GM21367 (cell line): ENCODE measurements around the gene DNMT3A.

Experiments used
- ATAC-seq: cut with Tn5 transposase; IDR thresholded peaks from one replicate; pipeline ENCODE4 v1.9.1; 2021; ENCODE audit not compliant: unreplicated experiment

The DNMT3A gene

DNA sequence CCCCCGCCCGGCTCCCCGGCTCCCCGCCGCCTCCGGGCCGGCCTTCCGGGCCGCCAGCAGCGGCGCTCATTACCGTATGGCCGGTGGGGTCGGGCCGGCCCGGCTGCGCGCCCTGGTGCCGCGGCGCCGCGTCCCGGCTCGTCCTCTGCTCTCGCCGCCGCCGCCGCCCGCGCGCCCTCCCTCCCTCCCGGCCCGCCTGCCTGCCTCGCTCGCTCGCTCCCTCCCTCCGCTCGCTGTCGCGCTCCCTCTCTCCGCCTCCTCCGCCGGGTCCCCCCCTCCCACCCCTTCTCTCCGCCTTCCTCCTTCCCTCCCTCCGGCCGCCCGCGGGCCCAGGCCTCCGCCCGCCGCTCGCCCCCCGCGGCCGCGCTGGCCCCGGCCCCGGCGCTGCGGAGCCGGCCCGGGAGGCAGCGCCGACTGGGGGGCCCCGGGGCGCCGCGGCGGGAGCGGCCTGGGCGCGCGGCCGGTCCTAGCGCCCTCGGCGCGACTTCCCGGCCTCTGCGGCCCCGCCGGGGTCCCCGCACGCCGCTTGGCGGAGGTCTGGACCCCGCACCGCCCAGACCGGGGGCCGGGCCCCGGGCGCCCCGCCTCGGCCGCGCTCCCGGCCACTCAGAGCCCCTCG lies at the start of gene DNMT3A:
DNMT3A (minus strand) TSS at position 173 of the 619 bp plus-strand sequence. CDS start 27,941 bp downstream, outside the sequence.
- ATAC-seq: peak; percentile 27

DNA sequence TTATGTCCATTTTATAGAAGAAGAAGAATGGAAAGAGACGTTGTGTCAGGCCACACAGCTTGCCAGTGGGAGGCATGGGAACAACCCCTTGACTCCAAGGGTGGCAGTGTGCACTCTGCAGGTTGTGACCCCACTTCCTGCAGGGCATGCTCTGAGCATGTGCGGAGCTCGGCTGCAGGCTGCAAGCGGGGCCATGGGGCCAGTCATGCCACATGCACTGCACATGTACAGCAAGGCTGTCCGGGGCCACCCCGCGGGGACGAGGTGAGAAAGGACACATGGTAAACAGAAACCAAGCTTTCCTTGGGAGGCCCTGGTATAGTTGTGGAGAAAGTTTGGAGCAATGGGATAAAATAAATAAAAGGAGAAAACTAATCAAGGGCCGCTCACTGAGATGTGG lies 47.4 kb upstream of the DNMT3A start:
- ATAC-seq: no peak

DNA sequence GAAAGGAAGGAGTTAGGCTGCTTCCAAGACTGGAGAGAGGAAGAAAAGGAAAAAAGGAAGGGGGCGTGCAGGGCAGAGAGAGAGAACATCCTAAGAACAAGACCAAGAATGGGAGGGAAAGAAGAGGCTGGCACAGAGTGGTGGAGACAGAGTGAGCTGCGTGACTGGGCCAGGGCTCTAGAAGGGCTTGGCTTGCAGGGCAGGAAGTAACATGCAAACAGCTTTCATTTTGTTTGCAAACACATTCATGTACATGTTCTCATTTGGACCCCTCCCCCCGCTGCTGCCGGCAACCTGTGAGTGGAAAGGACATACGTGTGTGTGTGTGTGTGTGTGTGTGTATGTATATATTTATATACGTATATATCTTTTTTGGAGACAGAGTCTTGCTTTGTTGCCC lies 46.8 kb upstream of the DNMT3A start:
- ATAC-seq: no peak

DNA sequence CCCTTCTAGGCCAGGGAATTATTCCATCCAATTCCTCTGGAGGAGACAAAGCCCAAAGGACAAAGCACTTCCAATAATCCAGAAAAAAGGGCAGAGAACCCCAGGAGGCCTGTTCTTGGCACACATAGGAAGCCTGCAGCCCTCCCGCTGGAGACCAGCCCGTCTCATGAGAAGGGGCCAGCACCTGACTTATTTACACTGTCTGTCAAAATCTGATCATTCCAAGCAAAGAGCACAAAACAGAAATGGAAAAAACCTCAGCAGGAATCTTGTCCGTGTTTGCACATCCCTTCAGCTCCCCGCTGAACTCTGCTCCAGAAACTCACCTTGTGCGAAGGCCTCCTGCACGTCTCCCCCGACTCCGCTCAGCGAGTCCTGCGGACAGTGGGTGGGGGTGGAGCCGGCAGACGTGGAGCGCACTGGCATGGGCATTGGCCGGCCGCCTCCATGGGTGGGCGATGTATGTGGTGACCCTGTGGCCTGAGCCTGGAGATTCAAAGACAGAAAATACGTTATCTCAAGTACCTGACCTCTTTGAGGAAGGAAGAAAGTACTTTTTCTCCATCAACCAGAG lies 46.2 kb upstream of the DNMT3A start:
- ATAC-seq: no peak

DNA sequence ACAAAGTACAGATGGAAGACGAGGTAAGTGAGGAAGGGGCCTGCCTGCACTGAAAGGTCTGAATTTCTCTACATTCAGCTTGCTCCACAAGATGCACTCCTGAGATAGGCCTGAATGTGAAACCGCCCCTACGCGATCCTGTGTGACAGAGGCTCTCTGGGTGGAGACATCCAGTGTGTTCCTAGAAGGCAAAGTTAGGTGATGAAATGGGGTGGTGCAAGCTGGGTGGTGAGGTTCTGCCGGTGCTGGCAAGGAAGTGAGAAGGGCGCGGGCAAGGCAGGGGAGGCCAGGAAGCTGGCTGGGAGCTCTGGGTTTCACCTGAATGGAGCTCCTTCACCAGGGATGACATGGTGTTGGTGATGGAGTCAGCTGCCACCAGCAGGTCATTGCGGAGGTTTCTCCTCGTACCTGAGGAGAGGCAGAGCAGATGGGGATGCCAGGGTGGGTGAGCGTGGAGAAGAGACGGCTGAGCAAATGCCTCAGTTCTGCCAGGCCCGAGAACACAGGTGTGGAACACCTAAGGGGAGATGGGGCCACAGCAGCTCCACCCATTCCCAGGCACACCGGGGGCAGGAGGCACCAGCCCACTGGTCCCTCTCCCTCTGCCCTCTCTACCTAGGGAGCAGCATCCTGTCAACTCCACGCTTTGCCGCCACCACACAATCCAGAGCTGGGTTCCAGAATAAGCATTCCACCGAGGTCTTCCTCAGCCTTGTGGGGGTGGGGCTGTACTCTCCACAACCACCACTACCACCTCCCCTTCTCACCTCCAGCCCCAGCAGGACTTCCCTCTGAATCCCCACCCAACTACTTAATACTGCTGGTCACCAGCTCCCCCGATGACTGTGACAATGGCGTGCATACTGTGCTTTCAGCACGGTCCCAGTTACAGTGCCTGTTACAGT lies 45.5 kb upstream of the DNMT3A start:
- no peak for ATAC-seq

DNA sequence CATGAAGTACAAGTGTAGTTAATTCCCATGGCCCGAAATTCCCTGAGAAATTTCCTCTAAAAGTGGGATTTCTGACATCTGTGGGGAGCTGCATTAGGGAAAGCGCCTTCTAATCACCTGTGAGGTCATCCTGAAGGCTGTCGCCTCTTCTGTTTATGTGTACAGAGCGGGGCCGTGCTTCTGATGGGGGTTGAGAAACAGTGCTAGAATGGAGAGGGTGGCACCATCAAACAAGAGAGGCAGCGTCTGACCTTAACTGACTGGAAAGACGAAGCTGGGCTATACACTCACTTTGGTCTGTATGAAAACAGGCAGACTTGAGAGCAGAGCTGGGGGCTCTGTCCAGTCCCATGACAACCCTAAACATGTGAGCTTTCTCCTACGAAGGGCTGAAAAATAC lies 44.2 kb upstream of the DNMT3A start:
- ATAC-seq: no peak

DNA sequence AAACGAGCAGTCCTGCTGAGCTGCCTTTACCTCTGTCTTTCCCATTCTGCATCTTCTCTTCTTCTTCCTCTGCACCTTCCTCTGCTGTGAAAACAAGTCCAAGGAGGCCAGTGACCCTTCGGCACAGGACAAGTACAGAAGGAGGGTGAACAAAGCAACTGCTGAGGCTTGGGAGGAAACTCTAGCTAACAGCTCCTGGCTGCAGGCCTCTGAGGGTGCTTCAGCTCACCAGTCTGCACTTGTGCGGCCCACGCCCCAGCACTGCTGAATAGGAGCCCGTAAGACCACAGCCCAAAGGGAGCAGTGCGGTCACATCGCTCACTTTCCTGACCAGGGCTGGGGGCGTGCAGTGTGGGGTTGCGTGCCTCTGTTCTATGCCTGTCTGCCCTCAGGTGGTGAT lies 42.1 kb upstream of the DNMT3A start:
- ATAC-seq: no peak

DNA sequence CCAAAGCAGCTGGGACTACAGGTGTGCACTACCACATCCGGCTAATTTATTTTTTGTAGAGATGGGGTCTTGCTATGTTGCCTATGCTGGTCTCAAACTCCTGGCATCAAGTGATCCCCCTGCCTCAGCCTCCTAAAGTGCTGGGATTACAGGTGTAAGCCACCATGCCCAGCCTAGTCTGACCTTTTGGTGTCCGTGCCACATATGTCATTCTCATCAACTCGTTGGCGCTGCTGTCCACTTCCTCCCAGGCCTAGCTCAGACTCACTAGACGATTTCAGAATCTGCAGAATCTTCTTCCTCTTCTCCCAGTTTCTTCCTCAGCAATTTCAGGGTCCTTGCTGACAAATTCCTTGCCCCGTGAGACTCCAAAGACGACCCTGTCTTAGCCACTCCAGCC lies 39.8 kb upstream of the DNMT3A start:
- ATAC-seq: no peak

DNA sequence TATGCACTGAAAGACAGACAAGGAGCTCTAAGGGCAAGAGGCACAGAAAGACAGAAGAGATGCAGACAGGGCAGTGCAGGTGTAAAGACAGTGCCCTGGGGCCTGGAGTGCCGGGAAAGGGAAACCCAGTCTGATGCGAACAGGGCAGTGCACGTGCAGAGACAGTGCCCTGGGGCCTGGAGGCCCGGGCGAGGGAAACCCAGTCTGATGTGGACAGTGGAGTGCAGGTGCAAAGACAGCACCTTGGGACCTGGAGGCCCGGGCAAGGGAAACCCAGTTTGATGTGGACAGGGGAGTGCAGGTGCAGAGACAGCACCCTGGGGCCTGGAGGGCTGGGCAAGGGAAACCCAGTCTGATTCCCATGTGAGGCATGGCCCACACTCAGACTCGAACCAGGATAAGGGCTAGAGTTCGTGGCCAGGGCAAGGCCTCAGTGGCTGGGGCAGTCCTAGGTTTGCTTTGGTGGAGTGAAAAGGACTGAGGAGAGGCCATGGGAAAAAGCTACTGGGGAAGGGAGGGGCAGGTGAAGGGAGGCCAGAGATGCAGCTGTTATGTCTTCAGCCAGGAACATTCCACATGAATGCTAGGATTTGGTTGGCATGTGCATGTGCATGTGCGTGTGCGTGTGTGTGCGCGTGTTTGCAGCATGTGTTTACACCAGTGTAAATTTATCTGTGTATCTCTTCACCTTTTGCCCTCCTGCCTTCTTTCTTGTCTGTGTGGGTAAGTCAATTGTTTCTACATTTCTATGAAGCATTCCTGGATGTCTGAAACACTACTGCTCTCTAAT lies 39.1 kb upstream of the DNMT3A start:
- no peak for ATAC-seq

DNA sequence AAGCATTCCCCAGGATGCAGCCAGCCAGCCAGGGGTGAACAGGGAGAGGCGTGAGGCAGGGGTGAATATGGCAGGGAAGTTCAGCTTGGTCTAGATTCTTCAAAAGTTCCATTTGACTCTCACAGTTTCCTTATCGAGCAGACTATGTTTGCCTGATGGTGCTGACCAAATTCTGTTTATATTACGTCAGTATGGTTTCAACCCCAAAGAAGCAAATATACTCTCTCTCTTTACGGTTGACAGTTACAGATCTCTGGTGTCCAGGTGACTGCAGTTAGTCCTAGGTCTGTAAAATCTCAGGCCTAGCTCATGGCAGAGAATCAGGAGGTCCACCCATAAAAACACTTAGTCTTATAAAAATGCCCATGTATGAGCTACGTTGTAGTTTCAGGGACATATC lies 38.3 kb upstream of the DNMT3A start:
- no peak for ATAC-seq

DNA sequence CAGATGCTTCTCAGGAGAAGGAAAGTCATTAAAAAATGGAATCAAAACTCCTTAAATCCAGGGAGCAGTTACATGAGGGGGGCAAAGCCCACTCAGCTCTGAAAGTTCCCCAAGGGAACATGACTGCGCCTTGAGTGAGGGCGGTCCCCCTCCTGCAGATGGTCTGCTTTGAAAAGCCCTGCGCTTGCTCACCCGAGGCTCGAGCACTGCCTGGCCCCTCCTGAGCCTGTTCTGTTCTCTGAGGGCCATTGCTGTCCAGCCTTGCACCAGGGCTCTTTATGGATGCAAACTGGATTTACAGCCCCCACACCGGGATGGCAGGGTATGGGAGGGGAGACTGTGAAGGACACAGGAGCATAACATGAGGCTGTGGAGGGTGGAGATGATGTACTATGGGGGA lies 37.8 kb upstream of the DNMT3A start:
- ATAC-seq: no peak

DNA sequence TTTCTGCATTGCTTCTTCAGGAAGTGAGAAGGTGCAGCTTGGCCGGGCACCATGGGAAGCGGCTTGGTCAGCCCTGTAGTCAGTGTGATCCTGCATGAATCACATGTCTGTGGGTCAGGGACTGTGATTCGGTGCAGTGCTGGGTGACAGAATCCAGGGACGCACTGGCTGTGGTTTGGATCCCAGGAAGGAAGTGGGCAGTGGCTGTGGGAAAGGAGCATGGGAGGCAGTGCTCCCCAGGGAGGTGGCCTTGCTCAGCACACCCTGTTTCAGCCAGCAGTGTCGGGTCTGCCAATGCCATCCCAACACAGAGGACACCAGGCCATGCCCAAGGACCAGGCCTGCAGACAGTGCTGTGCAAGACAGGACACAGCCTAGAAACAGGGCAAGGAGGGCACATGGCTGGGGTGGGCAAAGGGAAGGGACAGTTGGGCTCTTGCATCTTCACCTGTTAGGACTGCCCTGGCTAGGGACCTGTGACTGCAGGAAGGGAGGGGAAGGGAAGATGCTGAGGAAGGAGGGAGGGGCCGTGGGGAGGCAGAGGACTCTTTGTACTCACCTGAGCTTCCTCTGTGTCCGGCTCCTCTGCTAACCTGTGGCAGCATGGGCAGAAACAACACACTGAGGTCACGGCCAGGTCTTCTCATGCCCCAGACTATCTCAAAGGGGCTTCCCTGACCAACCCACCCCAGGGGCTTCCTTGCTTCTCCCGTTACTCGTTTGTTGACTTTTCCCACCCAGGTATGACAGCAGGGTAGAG lies 37.2 kb upstream of the DNMT3A start:
- ATAC-seq: no peak

DNA sequence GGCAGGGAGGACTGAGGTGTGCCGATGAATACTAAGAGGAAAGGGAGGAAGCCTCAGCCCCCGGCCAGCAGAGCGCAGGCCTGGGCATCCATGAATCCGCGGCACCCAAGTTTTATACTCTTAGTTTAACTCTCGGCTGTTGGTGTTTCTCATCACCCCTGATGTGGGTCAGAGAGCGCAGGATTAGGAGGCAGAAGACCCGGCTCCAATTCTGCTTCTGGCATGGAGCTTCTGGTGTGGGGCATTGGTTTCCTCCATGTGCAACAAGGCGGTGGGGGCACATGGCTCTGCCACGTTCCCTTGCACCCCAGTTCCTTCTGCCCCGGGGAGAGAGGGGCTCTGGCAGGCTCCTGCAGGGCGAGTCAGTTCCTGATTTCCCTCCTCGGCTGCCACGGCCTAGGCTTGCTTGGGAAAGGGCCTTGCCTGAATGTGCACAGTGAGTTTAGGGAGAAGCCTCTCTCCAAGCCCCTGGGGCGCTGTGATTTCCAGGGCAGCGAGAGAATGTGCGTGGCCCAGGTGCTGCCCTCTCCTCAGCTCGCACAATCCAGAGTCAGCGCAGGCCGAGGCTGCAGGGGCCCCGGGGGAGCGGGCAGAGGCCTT lies 36.2 kb upstream of the DNMT3A start:
- no peak for ATAC-seq

DNA sequence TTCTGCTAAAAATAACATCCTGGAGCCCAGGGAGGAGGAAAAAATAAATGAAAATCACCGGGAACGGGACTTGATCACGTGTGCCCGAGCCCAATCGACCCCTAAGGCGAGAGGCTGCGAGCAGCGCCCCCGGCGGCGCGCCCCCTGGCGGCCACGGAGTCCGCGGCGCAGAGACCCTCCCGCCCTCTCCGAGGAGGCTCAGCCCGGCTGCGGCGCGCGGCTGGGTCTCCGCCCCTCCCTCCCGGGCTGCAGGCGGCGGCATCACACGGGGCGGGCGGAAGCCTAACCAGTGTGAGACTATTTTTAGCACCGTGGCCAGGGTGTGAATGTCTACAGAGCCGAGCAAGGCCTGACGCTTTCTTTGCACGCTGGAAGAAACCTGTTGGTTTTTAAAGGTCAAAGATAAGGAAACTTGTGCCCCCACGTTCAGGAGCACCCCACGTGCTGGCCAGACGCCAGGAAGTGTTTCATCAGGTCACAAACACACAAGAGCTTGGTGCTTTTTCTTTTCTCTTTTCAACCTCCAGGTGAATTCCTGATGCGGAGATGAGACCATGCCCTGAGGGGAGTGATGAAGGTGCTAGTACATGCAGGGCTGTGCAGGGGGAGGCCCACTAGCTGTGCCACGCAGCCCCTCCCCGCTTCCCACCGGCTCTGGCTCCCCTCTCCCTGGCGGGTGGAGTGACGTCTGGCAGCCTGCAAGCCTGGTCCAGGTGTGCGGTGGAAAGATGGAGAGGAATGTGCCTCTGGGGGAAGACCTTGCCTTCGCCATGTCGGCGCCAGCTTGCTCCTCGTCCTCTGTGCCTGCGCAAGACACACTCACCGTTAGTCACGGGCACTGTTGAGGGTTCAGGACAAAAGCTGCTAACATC lies 35.3 kb upstream of the DNMT3A start:
- ATAC-seq: peak; percentile 82

DNA sequence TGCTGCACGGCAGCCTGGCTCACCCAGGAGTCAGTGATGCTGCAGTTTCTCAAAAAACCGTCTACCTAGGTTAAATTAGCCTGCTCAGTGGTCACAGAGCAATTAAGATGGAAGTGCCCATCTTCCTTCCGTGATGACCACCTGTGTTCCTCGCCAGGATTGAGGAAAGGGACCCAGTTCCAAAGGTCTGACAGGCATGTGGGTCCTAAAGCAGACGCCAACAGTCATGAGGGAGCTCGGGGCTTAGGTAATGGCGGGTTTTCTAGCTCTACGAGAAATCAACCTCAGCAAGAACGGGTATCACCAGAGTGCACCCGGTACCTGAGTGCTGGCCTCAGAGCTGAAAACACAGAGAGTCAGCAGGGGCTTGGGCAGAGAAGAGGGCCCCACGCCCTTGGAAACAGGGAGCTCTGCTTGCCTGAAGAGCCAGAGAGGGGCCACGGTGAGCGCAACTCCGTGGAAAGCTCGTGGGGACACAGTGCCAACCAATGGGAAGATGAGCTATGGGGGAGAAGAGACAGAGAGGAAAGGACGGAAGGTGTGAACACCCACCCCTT lies 34.3 kb upstream of the DNMT3A start:
- ATAC-seq: no peak

DNA sequence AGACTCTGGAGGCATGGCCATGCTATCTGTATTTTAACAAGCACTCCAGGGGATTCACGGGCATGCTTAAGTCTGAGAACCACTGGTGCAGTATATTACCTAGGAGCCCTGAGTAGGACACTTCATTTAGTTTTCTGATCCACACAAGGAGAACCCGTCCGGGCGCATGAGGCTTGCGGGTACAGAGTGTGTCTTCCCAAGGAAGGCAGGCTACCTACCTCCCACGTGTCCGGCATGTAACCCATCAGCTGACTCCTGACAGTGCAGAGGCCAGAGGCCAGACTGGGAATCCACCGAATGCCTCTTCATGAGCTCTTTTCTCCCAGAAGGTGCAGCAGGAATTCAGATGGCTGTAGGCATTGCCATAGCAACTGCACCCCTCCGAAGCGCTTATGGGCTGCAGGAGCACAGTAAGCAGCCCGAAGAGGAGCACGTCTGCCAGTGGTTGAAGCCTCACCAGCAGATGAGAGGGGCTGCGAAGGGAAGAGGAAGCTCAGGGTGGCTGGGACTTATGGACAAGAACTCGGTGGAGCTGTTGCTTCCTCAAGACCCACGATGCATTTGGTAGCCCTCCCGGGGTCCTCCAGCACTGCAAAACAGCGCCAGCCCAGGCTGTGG lies 33.8 kb upstream of the DNMT3A start:
- no peak for ATAC-seq

DNA sequence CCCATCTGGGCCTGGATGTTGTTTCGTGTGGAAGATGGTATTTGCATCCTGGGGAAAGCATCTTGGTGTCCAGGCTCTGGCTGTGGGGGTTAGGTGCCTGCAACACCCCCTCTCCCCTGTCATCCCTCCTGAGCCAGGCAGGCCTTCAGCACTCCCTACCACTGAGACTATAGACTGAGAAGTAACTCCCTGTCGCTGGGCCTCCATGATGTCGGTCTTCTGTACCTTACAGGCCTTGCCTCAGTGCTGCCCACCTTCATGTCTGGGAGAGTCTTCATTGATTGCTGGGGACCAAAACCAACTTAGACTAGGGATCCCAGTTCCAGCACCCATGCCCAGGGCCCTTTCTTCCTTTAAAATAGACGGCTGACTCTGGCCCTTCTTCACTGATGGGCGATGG lies 33.1 kb upstream of the DNMT3A start:
- ATAC-seq: no peak

DNA sequence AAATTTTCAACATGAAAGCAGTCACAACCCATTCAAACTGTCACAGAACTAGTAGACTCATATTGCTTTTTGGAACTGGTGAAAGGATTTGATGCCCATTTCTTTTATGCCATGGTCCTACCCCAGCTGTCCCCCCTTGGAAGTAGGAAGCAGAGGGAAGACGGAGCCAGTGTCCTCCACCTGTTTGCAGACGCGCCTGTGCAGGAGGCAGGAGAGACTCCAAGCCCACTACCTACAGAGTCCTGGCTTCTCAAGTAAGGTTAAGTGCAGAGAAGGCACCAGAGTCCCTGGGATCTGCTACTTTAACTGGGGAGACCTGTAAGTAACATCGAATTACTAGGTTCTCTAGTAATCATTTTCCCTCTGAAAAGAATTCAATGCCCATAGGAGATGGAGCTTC lies 32.7 kb upstream of the DNMT3A start:
- ATAC-seq: no peak
